GM12891 (cell line): ENCODE measurements around the gene HERPUD1.
"Not testable (repeated sequence)": the region's sequence is repeated elsewhere in the genome, so short reads cannot be mapped to it uniquely, and the experiment has no call there.

Experiments used
- DNase-seq: peaks from one replicate; pipeline ENCODE4 v3.0.0; 2011; ENCODE audit warnings: low spot score; ENCODE audit not compliant: insufficient read length
- FAIRE-seq: peaks from 2 replicates; lab custom pipeline; 2011; peaks lifted over from hg19 to GRCh38; lab: Jason Lieb, UNC
- PAX5 ChIP-seq: IDR thresholded peaks from 2 replicates; pipeline ENCODE4 v1.6.1; 2011; ENCODE audit warnings: low read length, moderate library complexity, mild to moderate bottlenecking; ENCODE audit not compliant: insufficient read depth, severe bottlenecking
- POLR2A ChIP-seq: IDR thresholded peaks from 2 replicates; pipeline ENCODE4 v1.6.1; 2011; ENCODE audit warnings: low read depth, low read length, control low read depth
- POLR2AphosphoS5 ChIP-seq: IDR thresholded peaks from 2 replicates; pipeline ENCODE4 v1.6.1; 2011; ENCODE audit warnings: low read depth, low read length, control low read depth
- POU2F2 ChIP-seq: IDR thresholded peaks from 2 replicates; pipeline ENCODE4 v1.6.1; 2011; ENCODE audit warnings: low read depth, mild to moderate bottlenecking, control low read depth, low read length, moderate library complexity
- SPI1 ChIP-seq: IDR thresholded peaks from 2 replicates; pipeline ENCODE4 v1.6.1; 2011; ENCODE audit warnings: low read depth, low read length, control low read depth
- TAF1 ChIP-seq: IDR thresholded peaks from 2 replicates; pipeline ENCODE4 v1.6.1; 2011; ENCODE audit warnings: low read depth, low read length, control low read depth

Gene HERPUD1

DNA sequence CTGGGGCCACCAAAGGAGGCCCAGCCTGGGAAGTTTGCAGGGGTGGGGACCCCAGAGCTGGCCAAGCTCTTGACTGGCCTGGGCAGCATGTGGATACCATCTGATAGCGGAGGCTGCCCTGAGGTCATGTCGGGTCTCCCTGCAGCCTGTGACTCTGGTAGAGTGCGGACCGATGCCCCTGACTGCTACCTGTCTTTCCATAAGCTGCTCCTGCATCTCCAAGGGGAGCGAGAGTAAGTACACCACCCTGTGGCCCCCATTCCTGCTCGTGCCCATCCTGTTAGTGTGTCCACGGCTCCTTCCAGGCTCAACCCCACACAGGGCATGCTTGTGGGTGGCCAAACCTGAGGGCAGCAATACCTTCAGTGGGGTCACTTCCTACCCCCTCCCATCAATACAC lies 37.8 kb downstream of the HERPUD1 start:
- FAIRE-seq (no peak), DNase-seq (no peak)
- no peak for TF ChIP-seq POU2F2
- TF ChIP-seq POLR2AphosphoS5: no peak
- TF ChIP-seq POLR2A: no peak
- TF ChIP-seq SPI1: no peak

DNA sequence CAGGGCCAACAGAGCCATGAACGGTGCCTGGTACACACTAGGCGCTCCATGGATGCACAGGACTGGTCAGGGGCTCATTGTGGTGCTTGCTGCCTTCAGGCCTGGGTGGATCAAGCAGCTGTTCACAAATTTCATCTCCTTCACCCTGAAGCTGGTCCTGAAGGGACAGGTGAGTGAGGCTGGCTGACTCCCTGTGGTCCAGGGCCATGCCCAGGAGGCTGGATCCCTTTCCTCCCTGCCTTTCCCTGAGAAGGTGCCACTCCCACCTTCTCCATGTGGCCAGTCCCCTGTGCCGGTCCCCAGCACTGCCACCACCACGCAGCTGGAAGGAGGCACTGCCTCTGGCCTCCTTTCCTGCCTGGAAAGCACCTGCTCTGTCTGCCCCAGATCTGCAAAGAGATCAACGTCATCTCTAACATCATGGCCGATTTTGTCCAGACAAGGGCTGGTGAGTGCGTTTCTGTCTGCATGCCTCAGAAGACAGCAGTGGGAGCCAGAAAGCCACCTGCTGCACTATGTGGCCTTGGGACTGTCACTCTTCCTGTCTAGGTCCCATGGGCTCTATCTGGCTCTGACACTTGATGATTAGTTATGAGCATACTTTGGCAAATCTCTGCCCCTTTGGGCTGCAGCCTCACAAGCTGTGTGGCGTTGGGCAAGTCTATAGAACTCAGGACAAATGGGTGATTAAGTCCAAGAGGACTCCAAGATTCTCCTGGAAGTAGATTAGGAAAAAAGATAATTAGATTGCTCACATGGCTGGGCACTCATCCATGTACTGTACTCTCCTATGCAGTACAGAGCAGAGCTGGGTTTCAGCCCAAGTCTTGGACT lies 39.2 kb downstream of the HERPUD1 start:
- FAIRE-seq (peak; percentile 93), DNase-seq (no peak)
- TF ChIP-seq POLR2A (no peak), TAF1 (no peak)

DNA sequence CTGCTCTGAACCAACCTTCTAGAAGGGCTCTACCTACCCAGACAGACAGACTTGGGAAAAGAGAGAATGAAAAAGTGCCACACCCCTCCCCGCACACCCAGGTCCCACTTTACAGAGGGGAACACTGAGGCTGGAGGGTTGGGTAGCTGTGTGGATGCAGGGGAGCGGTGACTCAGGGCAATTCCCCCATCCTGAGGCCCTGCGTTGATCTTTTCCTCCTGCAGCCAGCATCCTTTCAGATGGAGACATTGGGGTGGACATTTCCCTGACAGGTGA lies 39.8 kb downstream of the HERPUD1 start:
- TF ChIP-seq POLR2AphosphoS5: no peak
- TF ChIP-seq PAX5: no peak
- no peak for TF ChIP-seq POU2F2
- TF ChIP-seq SPI1: no peak
- TF ChIP-seq TAF1: no peak
- no peak for TF ChIP-seq POLR2A
- no peak for DNase-seq
- FAIRE-seq: no peak

DNA sequence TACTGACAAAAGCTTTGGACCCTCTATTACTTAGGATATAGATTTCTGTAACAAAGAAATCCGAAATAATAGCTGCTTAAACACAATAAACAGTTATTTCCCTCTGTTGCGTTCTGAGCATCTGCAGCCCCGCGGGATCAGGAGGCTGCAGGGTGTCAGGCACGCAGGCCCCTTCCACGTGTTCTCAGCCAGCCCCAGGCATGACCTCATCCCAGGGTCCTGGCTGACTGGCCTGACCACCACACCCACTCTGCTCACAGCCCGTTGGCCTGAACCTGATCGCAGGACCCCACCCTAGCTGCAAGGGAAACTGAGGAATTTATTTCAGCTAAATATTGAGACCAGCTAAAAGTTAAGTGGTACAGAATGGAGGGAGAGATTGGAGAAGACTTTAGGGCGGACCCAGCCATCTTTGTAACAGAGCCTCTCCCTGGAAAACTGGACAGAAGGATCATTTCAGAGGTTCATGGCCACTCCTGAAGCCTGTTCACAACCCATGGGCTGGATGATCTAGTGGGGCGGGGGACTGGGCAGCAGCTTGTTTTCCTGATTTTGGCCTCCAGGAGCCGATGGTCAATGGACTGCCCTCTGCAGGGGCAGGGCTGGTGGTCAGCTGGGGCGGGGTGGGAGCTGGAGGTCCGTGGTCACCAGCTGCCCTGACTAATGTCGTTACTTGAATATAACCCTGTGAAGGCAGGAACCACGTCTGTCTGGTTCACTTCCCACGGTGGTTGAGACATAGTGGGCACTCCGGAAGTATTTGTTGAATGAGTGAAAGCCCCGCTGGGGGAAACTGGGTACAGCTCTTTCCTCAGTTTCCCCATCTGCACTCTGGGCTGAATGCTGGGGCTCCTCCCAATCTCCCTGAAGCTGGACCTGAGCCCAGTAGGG lies 40.7 kb downstream of the HERPUD1 start:
- FAIRE-seq (peak; percentile 5), DNase-seq (no peak)
- TF ChIP-seq POU2F2: no peak
- no peak for TF ChIP-seq POLR2AphosphoS5
- TF ChIP-seq POLR2A: no peak
- TF ChIP-seq SPI1: no peak
- no peak for TF ChIP-seq PAX5
- no peak for TF ChIP-seq TAF1

DNA sequence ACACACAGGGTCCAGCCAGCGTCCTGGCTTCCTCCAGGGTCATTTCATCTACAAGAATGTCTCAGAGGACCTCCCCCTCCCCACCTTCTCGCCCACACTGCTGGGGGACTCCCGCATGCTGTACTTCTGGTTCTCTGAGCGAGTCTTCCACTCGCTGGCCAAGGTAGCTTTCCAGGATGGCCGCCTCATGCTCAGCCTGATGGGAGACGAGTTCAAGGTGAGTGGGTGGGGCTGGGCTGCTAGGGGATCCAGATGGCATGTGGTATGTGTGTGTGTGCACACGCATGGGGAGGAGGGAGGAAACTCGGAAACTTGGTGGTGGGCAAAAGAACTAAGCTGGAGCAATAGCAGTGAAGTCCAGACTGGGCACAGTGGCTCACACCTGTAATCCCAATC lies 41.4 kb downstream of the HERPUD1 start:
- DNase-seq (no peak), FAIRE-seq (peak; percentile 91)
- TF ChIP-seq POU2F2: no peak
- no peak for TF ChIP-seq POLR2A
- TF ChIP-seq SPI1: no peak
- TF ChIP-seq TAF1: no peak
- TF ChIP-seq PAX5: no peak
- TF ChIP-seq POLR2AphosphoS5: no peak

DNA sequence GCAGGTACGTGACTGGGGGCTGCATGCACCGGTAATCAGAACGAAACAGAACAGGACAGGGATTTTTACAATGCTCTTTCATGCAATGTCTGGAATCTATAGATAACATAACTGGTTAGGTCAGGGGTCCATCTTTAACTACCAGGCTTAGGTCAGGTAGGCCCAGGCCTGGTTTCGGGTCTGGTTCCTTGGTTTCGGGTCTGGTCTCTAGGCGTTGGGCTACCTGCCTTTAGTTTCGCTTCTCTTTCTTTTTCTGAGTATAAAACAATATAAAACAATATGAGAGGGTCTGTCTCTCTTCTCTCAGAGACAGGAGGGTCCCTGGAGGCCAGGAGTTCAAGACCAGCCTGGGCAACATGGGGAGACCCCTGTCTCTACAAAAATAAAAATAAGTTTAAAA lies 42.0 kb downstream of the HERPUD1 start:
- not testable (repeated sequence) for FAIRE-seq, DNase-seq
- TF ChIP-seq SPI1: 0 out of 2 replicates have a peak, but pooled peaks have one; percentile 21

DNA sequence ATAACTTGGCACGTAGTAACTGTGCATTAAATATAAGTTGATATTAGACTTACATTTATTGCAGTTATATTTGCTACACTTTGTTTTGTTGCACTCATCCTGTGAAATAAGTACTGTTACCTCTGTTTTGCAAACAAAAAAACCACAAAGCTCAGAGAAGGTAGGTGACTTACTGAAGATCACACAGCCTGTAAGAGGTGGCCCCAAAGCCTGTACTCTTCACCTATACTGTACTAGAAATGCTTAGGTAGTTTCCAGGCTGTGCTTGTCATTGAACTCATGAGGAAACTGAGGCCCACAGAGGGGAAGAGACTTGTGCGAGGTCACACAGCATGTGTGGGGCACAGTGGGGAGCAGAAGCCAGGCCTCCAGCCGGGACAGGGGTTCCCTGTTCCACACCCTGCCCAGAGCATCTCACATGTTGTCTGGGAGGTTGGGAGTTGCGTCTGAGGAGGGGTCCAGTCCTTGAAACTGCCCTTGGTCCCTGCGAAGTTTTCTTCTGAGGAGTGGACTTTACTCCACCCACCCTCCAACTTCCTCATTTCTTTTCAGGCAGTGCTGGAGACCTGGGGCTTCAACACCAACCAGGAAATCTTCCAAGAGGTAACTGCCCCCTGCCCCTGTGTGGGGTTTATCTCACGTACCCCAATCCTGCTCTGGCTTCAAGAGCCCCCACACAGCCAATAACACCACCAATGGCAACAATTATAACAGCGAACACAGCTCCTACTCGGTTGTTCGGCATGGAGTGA lies 42.8 kb downstream of the HERPUD1 start:
- TF ChIP-seq TAF1: no peak
- peak; percentile 34; the same call in 1 of the 2 replicates for TF ChIP-seq SPI1
- DNase-seq (no peak), FAIRE-seq (peak; percentile 55)

DNA sequence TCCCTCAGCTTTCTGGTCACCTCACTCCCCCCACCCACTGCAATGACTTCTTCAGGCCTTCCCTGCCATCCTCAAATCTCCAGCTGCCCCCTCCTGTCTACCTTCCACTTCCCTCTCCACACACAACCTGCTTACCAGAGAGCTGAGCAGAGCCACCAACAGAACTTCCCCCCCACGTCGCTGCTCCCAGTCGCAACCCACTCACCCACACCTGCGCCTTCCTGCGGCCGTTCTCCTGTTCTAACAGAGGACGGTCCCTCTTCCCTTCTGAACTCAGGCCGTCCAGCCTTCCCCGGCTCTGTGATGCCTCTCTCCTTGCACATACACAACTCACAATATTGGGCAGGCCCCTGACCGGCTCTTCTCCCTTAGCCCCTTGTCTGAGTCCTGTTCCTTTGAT lies 43.8 kb downstream of the HERPUD1 start:
- TF ChIP-seq SPI1 (no peak), PAX5 (no peak), POU2F2 (no peak), POLR2A (no peak), POLR2AphosphoS5 (no peak)
- DNase-seq (no peak), FAIRE-seq (no peak)

DNA sequence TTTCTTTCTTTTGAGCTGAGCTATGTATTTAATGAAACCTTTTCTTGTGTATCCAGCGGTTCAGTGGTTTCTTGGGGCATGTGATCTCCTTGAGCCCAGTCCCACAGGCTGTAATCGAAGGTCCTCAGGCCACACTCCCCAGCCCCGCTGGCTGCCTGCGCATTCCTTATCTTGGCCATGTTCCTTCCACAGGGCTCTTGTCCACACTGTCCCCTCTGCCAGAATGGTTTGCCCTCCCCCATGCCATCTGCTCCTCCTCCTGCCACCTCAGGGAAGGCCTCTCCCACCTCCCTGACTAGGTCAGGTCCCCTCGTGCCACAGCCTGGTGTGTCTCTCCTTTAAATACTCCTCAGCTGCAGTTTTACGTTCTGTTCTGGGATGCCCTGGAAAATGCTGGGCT lies 45.3 kb downstream of the HERPUD1 start:
- FAIRE-seq: no peak

More for the DNA sequence above, 45.3 kb downstream of the HERPUD1 start:
- no peak for DNase-seq
- TF ChIP-seq TAF1: no peak
- TF ChIP-seq POLR2AphosphoS5: no peak
- TF ChIP-seq POU2F2: no peak
- no peak for TF ChIP-seq POLR2A
- TF ChIP-seq SPI1: no peak
- TF ChIP-seq PAX5: no peak
